ENCODE data around the gene FGF11.
"Not testable (repeated sequence)": the region's sequence is repeated elsewhere in the genome, so short reads cannot be mapped to it uniquely, and the experiment has no call there.

The FGF11 gene

DNA sequence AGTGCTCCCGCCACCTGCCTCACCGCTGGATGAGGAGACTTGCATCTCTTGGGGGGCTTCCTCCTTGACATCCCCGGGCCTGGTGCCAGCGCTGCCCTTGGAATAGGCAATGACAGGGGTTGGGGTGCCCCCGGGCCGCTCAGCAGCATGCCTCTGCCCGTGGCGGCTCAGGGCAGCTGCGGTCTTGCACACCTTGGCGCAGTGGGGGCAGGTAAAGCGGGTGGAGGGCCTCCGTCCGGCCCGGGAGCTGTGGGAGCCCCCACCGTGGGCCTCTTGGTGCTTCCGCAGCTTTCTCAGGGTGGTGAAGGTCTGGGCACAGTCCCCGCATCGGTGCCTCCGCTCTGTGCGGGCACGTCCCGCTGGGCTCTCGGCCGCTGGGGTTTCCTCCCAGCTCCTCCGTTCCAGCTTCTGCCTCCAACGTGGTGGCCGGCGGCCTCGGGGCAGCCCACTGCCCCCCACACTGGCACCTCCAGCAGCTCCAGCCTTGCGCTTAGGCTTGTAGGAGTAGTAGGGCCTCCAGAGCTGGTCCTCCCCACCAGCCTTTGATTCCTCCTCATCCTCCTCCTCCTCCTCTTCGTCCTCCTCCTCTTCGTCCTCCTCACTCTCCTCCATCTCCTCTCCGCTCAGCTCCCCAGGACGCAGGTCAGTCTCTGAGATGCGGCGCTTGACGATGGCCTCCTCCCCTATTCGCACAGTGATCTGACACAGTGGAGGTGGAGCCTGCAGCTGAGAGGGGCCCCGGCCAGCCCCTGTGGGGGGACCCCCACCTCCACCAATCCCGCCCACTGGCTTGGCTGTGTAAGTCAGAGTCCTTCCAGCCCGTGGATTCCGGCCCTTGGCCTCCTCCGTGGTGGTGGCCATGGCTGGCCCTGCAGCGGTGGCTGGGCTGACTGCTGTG lies 23.4 kb downstream of the FGF11 start:
- no peak for DNase-seq

DNA sequence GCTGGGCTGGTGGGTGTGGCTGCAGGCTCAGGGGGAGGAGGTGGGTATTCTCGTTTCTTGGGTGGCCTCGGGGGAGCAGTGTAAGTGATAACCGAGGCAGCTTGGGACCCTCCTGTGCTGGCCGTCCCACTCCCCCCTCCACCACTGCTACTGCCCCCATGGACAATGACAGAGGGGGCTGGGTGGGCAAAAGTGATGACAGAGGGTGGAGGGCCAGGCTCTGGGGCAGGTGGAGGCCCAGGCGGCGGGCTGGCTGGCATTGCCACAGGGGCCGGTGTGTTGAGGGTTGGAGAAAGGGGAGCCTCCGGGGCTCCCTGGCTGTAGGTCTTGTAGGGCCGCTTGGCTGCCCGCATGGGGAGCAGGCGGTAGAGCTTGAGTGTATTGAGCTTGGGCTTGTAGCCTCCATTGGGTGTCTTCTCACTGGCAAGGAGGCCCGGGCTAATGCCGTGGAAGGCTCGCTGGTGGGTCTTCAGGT lies 24.1 kb downstream of the FGF11 start:
- no peak for DNase-seq

DNA sequence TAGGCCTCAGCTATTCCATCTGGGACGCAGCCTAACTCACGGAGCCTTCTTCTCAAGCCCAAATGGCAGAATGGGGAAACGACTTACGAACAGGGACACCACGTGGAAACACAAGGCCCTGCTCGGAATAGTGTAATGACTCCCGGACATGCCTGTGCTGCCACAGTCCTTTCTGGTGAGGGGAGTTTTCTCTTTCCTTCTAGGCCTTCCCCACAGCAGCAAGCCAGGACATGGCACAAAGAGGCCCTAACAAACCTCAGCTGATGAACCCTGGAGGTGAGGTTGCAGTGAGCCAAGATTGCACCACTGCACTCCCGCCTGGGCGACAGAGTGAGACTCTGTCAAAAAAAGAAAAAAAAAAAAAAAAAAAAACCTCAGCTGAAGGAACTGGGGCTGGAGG lies 24.8 kb downstream of the FGF11 start:
- no peak for DNase-seq

DNA sequence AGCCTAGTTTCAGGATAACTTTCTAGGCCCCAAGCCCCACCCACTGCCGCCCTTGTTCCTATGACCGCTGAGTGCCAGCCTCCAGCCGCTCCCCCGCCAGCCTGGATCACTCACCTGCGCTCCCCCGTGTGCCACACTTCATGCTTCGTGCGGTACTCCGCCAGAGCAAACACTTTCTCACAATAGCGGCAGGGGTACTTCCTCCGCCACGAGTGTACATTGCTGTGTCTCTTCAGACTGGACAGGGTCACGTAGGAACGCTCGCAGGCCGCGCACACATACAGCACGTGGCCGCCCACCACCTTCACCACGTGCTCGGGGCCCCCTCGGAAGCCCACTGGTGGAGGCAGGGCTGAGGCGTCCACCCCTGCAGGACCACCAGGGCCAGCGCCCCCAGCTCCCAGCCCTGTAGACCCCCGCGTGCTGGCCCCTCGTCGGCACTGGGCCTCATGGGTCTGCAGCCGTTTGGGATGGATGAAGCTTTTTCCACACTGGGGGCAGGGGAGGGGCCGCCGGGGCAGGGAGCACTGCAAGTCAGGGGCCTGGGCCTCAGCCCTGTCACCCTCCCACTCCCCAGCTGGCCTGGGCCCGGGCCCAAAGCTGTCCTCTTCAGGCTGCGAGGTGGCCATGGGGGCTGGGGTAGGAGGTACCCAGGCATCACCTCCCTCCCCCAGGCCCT lies 26.4 kb downstream of the FGF11 start:
- no peak for DNase-seq

DNA sequence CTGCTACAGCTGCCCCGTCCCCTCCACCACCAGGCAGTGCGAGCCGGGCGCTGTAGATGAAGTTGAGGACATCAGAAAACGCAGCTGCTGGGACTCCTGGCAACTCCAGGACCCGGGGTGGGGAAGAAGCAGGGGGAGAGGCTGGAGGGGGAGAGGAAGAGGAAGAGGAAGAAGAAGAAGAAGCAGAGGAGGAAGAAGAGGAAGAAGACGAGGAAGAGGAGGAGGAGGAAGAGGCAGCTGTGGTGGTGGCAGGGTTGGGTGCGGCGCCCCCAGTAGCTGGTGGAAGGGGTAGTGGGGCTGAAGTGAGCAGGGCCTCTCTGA lies 27.0 kb downstream of the FGF11 start:
- DNase-seq, result no peak

DNA sequence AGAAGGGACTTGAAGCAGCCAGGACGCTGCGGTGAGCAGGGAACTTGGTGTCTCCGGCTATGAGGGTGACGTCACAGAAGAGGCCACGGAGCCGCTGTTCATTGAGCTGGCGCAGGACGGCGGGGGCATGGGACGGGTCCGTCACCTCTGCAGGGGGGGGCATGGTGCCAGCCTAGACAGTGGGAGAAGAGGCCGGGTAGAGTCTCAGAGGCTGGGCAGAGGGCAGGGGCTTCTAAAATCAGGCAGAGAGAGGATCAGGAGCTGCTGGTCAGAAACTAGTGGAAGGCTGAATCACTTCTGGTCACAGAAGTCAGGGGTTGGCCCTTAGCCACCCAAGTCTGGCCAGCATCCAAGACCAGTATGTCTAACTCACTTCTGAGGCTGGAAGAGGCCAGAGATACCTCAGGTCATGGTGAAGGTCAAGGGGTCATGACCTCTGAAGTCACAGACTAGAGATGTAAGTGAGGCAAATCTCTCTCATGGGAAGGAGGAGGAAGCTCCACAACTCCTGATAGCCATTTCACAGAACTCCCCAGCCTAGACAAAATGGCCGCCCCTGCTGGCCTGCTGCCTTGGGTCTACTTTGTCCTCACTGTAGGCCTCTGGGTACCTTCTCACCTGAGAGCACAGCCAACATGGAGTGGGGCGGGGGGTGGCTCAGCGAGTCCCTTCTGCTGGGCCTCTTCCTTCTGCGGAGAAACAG lies 27.5 kb downstream of the FGF11 start:
- no peak for DNase-seq

DNA sequence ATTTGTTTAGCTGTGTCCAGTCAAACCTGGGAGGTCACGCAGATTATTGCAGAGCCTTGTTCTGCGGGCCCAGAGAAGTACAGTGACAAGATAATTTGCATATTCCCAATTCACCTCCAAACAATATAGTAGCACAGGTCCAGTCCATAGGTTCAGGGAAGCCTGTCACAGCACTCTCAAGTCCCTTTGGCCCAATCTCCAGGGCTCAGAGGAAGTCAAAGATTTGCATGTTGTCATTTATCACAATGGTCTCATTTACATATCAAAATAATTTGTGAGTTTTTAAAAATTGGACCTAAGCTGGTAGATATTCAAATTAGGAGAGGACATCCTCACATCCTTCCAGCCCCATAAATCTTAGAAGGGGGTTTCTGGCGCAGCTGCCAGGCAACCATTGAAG lies 28.2 kb downstream of the FGF11 start:
- no peak for DNase-seq

DNA sequence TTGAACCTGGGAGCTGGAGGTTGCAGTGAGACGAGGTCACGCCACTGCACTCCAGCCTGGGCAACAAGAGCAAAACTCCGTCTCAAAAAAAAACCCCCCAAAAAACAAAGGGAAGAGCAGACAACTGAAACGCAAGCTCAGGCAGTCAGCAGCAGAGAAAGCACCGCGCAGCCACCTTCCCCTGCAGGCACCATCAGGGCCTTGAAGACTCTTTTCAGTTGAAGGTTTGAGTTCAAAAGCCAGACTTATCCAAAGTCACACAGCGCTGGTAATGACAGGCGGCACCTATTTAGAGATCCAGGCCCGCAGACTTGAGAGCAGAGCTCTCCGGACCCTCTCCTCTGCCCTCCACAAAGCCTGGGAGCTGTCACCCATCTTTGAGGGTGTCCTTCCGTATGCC lies 29.0 kb downstream of the FGF11 start:
- no peak for DNase-seq

DNA sequence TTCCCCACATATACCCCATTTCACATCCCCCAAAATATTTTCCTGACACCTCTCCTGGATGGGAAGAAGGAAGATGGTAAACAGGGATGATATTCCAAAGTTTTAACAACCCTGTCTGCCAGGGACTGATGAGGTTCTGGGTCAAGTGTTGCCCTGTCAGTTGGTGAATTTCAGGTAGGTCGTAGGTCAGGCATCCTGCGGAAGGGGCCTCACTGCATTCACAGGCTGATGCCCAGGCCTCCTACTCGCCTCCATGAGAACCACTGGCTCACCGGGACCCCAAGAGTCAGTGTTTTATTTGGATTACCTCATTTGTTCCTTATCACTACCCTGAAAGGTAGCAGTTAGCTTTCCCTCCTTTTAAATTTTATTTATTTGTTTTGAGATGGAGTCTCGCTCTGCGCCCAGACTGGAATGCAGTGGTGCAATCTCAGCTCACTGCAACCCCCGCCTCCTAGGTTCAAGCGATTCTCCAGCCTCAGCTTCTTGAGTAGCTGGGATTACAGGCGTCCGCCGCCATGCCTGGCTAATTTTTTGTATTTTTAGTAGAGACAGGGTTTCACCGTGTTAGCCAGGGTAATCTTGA lies 29.6 kb downstream of the FGF11 start:
- no peak for DNase-seq

DNA sequence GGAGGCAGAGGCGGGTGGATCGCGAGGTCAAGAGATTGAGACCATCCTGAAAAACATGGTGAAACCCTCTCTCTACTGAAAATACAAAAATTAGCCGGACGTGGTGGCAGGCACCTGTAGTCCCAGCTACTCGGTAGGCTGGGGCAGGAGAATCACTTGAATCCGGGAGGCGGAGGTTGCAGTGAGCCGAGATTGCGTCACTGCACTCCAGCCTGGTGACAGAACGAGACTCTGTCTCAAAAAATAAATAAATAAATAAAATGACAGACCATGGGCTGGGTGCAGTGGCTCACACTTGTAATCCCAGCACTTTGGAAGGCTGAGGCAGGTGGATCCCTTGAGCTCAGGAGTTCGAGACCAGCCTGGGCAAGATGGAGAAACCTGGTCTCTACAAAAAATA lies 30.5 kb downstream of the FGF11 start:
- DNase-seq, result not testable (repeated sequence)

DNA sequence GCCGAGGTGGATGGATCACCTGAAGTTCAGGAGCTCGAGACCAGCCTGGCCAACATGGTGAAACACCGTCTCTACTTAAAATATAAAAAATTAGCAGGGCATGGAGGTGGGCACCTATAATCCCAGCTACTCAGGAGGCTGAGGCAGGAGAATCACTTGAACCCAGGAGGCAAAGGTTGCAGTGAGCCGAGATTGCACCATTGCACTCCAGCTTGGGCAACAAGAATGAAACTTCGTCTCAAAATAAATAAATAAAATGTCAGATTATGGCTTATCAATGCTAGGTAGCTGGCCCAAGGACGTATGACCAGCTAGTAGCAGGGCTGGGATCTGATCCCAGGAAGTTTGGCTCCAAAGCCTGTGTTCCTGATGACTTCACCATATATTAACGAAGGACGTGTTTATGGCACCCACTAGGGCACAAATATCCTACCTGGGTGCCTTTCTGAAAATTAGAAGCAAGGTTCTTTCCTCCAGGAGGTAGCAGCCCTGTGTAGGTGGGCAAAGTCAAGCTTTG lies 31.2 kb downstream of the FGF11 start:
- not testable (repeated sequence) for DNase-seq

DNA sequence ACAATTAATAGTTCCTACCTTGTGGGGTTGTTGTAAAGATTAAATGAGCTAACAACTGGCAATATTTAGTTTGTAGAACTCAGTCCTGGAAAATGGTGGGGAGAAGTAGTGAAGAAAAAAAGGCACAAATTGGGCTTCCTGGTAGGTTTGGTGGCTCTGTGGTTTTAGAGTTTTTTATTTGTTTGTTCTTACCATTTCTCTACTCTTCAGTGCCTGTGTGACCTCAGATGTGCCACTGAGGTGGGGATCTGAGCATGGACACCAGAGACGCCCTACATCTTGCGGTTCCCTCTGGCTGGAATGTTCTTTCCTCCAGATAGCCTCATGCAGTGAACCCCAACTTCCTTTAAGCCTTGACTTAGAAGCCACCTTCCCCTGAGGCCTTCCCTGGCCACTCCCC lies 32.4 kb downstream of the FGF11 start:
- peak in 1 of 6 experiments; percentile 10 for DNase-seq

DNA sequence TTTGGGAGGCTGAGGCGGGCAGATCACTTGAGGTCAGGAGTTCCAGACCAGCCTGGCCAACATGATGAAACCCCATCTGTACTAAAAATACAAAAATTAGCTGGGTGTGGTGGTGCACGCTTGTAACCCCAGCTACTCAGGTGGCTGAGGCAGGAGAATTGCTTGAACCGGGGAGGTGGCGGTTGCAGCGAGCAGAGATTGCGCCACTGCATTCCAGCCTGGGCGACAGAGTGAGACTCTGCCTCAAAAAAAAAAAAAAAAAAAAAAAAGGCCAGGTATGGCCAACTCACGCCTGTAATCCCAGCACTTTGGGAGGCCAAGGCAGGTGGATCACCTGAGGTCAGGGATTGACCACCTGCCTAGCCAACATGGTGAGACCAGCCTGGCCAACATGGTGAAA lies 35.5 kb downstream of the FGF11 start:
- not testable (repeated sequence) for DNase-seq

DNA sequence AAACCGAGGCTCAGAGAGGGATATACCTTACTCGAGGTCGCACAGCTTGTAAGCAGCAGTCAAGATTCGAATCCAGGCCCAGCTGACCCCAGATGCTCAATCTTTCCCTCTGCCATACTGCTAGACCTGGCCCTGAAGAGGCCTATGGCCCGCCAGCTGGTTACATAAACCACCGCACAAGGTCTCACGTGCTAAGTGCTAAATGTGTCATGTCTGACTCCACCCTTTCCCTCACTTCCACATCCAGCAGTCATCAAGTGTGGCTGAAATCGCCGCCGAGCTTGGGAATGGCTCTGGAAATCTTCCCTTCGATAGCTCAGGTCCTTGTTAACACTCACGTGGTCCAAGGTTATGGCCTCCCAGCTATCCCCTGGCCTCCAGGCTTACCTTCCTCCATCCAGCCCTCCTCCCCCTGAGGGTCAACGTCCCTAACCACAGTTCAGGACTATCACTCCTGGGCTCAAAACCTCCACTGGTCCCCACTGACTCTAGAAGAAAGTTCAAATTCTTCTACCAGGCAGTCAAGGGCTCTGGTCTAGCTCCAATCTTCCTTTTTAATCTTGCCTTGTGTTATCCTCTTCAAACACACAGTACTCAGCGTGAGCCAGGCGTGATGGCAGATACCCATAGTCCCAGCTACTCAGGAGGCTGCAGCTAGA lies 36.6 kb downstream of the FGF11 start:
- no peak for DNase-seq

DNA sequence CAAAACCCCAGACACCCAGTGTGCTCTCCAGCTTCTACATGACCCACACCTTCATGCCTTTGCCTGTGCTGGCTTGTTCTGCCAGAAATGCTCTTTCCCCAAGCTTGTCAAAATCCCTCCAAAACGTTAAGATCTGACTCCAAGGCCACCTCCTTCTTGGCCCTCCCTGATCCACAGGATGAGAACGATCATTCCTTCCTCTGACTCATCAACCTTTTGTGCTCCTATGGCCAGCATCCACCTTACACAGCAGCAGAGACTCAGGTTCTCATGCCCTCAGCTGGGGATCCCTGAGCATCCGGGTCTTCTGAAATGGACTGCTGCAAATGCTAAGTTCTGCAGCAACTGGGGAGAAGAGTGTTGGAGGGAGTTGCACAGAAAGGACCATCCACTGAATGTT lies 37.2 kb downstream of the FGF11 start:
- peak in 1 of 6 experiments; percentile 31 for DNase-seq

DNA sequence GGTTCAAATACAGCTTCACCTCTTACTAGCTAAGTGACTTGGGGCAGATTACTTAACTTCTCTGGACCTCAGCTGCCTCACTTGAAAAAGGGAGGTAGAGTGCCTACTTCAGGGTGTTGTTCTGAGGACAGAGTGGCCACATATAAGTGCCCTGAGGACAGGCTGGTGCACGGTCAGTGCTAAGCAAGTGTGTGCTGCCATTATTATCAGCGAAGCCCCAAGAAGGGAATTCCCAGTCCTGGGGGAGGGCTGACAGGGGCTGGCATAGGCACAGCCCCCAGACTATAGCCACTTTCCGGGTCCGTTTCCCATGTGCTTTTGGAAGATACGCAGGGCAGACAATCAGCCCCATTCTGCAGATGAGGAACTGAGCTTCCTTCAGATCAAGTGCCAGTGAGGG lies 37.6 kb downstream of the FGF11 start:
- no peak for DNase-seq

DNA sequence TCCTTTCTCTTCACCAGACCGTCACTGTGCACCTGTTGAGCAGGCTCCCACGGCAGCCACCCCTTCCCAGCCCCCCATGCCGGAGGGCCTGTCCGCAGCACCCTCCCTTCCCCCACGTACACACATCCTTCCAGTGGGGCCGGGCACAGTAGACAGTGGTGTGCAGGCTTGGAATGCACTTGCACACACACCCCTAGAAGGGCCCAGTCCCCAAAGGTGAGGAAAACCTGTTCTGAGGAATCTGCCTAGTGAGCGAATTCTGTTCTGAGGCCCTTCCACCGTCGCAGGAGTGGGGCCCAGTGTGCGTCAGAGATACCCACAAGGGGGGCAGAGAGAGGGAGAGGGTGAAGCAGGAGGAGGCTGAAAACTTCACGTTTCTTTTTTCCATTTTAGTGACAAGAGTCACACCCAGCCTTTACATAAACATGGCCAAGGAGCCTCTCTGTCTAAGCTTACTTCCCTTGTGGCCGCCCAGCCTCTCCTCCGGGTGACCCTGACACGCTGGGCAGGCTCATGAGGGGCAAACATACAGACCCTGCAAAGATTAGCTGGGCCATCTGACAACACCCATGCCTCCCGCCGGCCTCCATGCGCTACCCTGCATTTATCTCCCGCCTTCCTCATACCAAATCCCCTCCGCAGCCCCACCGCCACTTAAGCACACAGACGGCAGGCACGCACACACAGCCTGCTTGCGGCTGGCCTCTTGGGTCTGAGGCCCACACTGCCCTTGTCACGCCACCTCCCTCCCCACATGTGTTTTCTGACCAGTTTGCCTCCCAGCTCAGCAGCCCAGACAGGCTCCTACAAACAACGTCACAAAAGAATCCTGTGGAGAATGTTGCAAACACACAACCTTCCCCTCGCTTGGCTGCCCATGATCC lies 38.3 kb downstream of the FGF11 start:
- DNase-seq, result peak; percentile 32 to 59 (median 46)

DNA sequence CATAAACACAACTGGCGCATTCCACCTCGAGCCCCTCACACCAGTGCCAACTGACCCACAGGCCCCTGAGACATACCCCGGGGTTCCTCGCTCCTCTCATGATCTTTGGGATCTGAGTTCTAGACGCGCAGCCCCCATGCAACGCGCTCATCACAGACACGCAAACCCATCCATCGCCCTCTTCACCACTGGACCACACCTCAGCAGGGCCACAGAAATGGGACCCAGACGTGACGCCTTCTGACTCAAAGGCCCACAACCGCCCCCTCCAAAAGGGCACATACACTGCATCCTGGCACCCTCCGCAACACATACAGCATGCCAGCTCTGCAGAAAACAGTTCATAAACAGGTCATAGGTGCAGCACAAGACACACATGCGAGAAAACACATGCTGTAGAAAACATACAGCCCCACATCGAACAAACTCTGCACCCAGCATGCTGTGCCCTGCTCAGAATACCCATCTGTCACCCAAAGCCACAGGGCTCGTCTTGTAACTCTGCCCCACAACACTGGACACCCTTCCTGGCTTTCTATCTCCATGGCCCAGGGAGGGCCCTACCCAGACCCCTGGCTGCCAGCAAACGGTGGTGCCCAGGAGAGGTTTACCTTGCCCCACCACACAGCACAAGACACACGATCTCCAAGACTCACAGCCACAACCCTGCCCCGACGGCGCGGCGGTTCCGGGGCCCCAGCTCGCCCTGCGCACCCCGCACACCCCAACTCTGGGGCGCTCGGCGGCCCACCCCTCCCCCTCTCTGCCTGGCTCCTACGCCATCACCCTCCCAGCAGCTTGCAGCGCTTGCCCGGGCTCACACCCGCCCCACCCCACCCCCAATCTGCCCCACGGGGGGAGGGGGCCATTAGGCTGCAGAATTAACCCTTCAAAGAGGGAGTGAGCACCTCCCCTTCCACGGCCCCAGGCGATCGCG lies 39.2 kb downstream of the FGF11 start:
- DNase-seq, result peak; percentile 66 to 78 (median 72)

DNA sequence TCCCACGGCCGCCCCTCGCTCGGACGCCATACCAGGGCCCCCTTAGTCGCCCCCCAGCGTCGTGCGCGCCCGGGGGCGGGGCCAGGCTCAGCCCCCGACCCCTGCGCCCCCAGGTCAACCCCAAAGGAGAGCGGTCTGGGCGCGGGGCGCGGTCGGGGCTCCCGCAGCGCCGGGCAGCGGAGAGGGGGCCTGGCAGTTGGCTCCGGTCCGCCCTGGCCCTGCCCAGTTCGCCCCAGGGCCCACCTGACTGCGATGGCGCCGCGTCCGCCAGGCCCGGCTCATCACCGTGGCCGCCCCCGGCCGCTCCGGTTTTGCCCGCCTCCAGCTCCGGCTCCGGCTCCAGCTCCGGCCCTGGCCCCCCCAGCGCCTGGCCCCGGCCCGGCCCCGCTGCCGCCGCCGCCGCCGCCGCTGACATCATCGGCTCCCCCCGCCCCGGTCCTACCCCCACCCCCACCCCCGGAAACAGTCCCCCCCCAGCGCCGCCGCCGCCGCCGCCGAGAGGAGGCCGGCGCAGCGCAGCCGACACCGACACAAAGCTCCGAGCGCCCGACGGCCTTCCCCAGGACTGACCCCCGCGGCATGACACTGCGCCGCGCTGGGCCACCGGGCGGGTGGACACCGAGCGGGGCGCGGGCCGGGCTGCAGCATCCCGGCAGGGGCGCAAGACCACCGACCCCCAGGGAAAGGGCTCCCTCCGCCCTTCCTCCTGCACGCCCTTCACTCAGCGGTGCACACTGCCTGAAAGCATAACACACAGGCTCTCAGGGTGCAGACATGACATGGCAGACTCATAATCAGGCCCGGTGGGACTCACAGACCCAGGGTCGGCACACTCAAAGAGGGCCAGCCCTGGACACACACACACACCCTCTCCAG lies 40.1 kb downstream of the FGF11 start, which contains the start of gene ZBTB4:
Gene ZBTB4, minus strand, starts transcription at position 419 of the 876 bp plus-strand sequence. CDS start 12,830 bp downstream, outside the sequence.
- DNase-seq, result peak; percentile 60 to 83 (median 70)

Measured in stimulated activated naive CD4-positive, alpha-beta T cell (primary cell).